AML-193 (cell line): ENCODE results near the gene FAM13A.
"Not testable (repeated sequence)": the region's sequence is repeated elsewhere in the genome, so short reads cannot be mapped to it uniquely, and the experiment has no call there.

Source experiments
- DNase-seq, 2 experiments: peaks; one replicate each; lab custom pipeline; 2025; lab: John Stamatoyannopoulos, UW

Gene FAM13A

DNA sequence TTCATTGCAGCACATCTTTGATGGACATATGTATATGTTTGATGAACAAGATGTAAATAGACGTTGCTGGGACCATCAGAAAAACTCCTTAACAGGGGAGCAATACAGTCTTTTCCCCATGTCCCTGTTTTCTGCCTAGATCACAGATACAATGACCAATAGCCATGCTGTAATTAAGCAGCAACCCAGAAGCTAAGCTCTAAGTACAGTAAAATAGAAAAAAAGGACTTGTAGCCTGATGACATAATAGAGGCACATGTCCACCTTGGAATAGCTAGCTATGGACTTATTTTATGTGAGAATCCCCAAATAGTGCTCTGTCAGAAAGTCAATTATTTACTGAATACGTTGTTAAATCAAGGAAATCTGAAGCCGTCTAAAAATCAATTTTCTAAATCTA, 14.9 kb downstream of the FAM13A start:
- DNase-seq: no peak

DNA sequence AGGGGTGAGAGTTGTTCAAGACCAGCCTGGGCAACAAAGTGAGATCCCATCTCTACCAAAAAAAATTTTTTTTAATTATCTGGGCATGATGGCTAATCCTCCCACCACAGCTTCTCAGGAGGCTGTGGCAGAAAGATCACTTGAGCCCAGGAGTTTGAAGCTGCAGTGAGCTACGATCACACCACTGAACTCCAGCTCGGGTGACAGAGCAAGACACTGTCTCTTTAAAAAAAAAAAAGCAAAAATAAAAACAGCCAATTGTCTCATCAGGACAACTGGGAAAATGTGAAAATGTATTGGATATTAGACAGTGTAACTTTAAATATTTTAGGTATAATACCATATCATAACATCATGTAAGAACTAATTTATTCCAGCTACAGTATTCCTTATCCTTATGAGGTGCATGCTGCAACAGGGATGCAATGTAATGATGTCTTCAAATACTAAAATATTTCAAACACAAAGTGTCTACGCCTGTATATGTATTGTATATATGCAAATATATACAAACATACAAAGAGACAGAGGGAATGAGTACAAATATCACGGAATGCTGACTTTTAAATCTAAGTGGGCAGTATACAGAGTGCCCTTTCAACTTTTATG, 17.2 kb downstream of the FAM13A start:
- DNase-seq: no peak

- no peak for DNase-seq
Observed at GRCh38 chr4:89036535-89036934, 20.4 kb downstream of the FAM13A start.

DNA sequence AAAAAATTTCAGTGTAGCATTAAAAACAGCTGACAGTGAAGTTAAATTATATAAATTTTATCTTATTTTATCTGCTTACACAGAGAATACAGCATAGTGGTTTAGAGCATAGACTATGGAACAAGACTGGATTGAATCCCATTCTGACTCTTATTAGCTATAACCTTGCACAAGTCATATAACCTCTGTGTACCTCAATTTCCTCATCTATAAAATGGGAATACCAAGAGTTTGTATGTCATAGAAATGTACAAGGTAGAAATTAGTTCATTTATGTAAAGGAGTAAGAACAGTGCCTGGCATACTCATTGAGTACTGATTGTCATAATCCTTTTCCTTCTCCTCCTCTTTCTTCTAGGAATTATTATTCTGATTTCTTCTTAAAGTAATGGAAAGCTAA, 25.7 kb downstream of the FAM13A start:
- no peak for DNase-seq

DNA sequence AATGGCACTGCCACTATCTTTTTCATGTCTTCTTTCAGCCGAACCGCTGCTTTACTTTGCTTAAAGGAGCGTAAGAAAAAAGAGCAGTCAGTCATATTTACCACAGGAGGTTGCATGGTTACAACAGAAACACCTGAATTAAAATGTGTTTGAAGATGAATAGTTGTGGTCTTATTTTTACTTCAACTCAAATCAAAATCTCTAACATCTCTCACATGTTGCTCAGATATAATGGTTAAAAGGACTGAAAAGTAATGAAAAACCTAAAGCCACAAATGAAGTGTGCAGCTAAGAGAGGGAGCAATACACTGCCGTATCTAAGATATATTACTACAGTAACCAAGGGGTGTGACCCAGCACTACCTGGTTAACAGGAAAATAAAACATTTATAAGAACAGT, 27.4 kb downstream of the FAM13A start:
- DNase-seq: no peak

DNA sequence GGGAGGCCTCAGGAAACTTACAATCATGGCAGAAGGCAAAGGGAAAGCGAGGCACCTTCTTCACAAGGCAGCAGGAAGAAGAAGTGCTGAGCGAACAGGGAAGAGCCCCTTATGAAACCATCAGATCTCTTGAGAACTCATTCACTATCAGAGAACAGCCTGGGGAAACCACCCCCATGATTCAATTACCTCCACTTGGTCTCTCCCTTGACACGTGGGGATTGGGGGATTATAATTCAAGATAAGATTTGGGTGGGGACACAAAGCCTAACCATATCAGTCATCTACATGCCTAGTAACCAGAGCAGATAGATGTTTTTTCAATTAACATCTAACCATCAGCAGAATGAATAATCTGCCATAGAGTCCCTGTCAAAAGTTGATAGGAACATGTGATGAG, 30.4 kb downstream of the FAM13A start:
- no peak for DNase-seq

DNA sequence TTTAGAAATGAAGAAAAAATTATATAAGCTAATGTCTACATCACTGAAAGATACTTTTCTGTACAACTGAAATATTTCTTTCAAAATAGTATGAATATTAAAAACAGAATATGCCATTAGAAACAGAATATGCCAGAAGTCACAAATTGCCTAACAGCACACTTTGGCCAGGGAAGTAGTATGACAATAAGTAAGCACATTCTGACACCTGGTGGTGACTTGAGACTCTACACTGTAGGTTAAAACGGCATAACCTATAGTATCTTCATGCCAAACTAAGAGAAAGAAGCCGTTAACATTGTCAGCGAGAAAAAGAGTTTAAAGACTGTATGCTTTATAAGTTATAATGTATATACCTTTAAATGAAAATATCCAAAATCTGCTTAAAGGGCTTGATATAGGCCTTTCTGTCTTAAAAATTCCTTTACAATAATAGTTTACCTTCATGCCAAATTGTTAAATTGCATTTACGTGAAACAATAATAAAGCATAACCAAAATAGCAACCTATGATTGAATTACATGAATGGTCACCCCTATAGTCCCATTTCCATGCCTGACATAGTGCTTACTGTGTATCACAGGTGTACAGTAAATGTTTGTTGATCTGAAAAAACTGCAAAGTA, 32.8 kb downstream of the FAM13A start:
- peak; percentile 81 to 83 for DNase-seq

GRCh38 chr4:89023140-89023539, 33.8 kb downstream of the FAM13A start:
- no peak for DNase-seq

GRCh38 chr4:89022426-89023128, 34.4 kb downstream of the FAM13A start:
- DNase-seq: no peak

GRCh38 chr4:89021684-89022083, 35.3 kb downstream of the FAM13A start:
- DNase-seq: no peak

GRCh38 chr4:89021062-89021461, 35.9 kb downstream of the FAM13A start:
- no peak for DNase-seq

GRCh38 chr4:89014897-89015296, 42.1 kb downstream of the FAM13A start:
- not testable (repeated sequence) for DNase-seq

DNA sequence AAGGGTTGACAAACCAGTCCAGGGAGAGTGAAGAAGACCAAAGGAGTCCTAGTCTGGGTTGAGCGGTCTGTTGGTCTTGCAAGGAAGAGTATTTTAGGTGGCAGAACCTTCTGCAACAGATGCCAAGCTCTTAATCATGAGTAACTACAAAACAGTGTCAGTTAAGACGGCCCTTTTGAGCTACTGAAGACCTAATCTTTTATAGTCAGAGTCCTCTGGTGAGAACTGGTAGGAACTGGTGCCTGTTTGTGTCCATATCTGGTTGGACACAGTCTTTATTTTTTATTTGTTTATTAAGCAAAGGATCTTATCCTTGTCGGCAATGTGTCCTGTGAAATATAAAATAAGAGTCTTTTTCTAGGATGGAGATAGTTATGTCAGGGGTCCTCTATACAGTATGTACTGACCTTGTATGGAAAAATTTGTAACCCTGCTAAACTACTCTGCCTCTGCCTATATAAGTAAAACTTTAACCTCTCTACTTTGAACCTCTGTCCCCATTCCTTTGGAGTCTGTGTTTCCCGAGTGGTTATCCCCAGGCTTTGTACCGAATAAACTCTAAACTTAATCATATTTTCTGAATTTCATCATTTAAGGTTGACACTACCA, 47.1 kb downstream of the FAM13A start:
- no peak for DNase-seq

- DNase-seq: no peak
Observed at GRCh38 chr4:89009115-89009514, 47.9 kb downstream of the FAM13A start.

DNA sequence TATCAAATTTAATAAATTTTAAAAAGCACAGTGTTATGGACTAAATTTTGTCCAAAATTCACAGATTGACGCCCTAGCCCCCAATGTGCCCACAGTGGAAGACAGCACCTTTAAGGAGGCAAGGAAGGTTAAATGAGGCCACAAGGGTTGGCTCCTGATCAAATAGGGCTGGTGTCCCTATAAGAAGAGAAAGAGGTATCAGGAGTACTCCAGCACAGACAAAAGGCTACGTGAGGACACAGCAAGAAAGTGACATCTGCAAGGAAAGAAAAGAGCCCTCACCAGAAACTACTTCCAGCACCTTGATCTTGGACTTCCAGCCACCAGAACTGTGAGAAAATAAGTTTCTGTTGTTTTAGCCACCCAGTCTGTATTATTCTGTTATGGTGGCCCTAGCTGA, 48.8 kb downstream of the FAM13A start:
- no peak for DNase-seq

DNA sequence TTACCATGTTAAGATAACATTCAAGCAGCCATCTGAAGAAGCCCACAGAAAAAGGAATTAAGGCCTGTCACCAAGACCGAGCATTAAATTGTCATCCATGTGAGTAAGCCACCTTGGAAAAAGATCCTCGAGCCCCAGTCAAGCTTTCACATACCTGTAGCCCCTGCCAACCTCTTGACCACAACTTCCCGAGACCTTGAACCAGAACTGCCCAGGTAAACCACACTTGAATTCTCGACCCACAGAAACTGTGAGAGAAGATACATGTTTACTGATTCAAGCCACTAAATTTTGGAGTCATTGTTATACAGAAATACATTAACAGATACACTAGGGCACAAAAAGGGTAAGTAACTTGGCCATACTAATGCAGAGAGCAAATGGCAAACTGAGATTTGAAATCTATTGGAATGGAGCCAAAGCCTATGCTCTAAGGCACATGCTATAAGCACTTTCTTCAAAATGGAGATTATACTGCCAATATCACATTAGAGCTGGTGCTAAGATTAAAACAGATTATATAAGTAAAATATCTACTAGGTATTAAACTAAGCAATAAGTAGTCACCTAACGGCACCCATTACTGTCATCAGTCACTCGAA, 49.5 kb downstream of the FAM13A start:
- no peak for DNase-seq

DNA sequence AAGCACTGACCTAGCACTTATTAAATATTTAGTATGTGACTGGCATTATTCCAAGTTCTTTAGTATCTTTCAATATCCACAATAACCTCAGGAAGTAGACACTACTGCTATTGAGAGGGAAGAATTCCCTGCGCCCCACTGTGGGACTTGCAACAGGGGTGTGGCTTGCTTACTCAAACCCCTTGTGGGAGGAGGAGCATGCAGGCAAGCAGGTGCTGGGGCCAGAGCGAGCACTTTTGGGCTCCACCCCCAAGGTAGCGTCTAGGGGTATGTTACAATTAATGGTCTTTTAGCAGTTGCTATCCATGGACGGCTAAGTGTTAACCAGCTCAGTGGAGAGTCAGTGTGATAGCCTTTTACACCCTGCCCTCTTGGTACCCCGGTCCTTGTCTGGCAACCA, 50.7 kb downstream of the FAM13A start:
- DNase-seq: no peak

DNA sequence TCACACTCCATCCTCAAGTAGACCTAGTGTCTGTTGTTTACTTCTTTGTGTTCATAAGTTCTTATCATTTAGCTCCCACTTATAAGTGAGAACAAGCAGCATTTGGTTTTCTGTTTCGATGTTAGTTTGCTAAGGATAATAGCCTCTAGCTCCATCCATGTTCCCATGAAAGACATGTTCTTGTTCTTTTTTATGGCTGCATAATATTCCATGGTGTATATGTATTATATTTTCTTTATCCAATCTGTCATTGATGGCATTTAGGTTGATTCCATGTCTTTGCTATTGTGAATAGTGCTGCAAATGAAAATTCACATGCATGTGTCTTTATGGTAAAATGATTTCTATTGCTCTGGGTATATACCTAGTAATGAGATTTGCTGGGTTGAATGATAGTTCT, 51.9 kb downstream of the FAM13A start:
- DNase-seq: not testable (repeated sequence)

GRCh38 chr4:89001647-89002445, 55.1 kb downstream of the FAM13A start:
- DNase-seq: no peak

GRCh38 chr4:89000844-89001360, 56.1 kb downstream of the FAM13A start:
- DNase-seq: no peak

- DNase-seq: no peak
Observed at GRCh38 chr4:89000382-89000781, 56.6 kb downstream of the FAM13A start.
